ENCODE results near the gene TNS3. TPM values are rescaled to one million over a fixed set of nuclear protein-coding genes. Genes with fewer than 3 reads are reported as not detected.

The TNS3 gene
- total and polyA plus RNA-seq, 2 of the 13 experiments (the other 11 are each of a cell fraction or from before 2014, with no cell fraction given), result 52.9 to 55.7 TPM

- no peak for TF ChIP-seq THRA (CRISPR knock-in tag; IDR thresholded peaks at IDR 0.05; ENCODE audit: borderline replicate concordance)
- TF ChIP-seq ZBTB40 (IDR thresholded peaks at IDR 0.05), result no peak
- TF ChIP-seq ZBTB40 (CRISPR knock-in tag; IDR thresholded peaks at IDR 0.05), result no peak
- no peak for TF ChIP-seq ZNF441 (CRISPR knock-in tag; IDR thresholded peaks at IDR 0.05; ENCODE audit: borderline replicate concordance)
- TF ChIP-seq IRF9 (CRISPR knock-in tag; IDR thresholded peaks at IDR 0.05; ENCODE audit: borderline replicate concordance), result no peak
- TF ChIP-seq ZBTB8A (CRISPR knock-in tag; IDR thresholded peaks at IDR 0.05; ENCODE audit: borderline replicate concordance, low read depth), result no peak
- no peak for TF ChIP-seq ZXDC (CRISPR knock-in tag; IDR thresholded peaks at IDR 0.05)
- TF ChIP-seq ZNF784 (CRISPR knock-in tag; IDR thresholded peaks at IDR 0.05; ENCODE audit: borderline replicate concordance), result no peak
- TF ChIP-seq NR2C2 (CRISPR knock-in tag; IDR thresholded peaks at IDR 0.05; ENCODE audit: borderline replicate concordance), result peak; percentile 60; the same call in 1 of the 2 replicates
- TF ChIP-seq FOXM1 (CRISPR knock-in tag; IDR thresholded peaks at IDR 0.05), result no peak
- no peak for TF ChIP-seq IKZF1 (IDR thresholded peaks at IDR 0.05)
- TF ChIP-seq CSRNP2 (CRISPR knock-in tag; conservative IDR thresholded peaks at IDR 0.05; ENCODE audit: low read depth), result no peak
Observed at GRCh38 chr7:47538846-47539311, 43.0 kb downstream of the TNS3 start (continued).

All from HepG2 (cell line).